ENCODE results near the gene PKLR.

Gene PKLR

DNA sequence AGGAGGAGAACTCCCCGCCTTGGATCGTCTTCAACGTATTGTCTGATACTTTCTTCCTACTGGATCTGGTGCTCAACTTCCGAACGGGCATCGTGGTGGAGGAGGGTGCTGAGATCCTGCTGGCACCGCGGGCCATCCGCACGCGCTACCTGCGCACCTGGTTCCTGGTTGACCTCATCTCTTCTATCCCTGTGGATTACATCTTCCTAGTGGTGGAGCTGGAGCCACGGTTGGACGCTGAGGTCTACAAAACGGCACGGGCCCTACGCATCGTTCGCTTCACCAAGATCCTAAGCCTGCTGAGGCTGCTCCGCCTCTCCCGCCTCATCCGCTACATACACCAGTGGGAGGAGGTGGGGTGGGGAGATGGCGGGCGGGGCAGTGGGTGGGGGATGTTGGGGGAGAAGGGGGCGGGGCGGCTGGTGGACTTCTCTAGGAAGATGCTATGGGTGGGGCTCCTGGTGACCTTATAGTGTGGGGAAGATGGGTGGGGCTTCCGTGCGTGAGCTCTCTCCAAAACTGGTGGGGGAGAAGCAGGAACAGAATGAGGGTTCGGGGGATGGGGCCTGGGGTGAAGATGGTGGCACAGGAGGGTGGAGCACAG is 18.6 kb downstream of the PKLR start:
- Mint-ChIP-seq H3K4me1 (peaks cover 7% of the 10 kb centered on the region), H3K27ac (no peak overlapping the region), H3K9me3 (no peaks in the 10 kb centered on the region), H3K4me3 (no peak overlapping the region), H3K27me3 (no peaks in the 10 kb centered on the region), H3K36me3 (ENCODE audit: low read depth) (no peaks in the 10 kb centered on the region)
- DNase-seq (no peak), ATAC-seq (no peak)

DNA sequence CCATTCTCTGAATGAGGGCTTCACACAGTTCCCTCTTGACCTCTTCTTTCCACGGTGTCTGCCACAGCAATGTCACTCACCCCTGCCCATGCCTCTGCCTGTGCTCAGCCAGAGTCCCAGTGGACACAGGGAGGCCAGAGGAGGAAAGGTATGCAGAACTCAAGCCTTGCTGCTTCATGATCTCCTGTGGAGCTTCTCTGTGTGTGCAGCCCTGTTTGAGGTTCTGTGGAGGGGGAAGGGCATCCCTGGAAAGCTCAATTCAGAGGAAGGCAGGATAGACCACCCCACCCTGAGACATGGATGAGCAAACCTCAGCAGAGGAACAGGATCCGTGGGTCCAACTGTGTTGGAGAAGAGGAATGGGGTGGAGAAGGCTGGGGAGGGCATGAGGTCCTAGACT is 22.0 kb downstream of the PKLR start:
- no peak for ATAC-seq

DNA sequence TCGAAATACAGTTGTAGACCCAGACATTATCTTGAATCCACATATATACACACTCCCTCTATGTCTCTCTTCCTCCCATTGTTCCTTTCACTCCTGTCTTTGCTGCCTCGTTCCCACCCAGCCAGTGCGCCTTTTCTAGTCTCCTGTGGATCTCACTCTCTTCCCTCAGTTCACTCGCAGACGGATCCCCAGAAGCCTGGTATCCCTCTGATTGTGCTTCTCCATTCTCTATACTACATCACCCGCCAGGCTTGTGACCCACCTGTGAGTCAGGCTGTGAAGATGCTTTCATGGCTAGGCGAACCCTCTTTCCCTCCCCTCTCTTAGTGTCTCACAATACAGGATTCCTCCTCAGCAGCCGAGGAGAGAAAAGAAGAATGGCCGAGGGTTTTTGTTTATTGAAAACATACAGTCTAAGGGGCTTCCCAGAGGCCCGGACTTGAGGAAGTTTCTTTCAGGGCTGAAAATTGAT is 22.5 kb downstream of the PKLR start:
- Mint-ChIP-seq H3K27me3 (no peaks in the 10 kb centered on the region), H3K4me1 (peaks cover 25% of the 10 kb centered on the region), H3K36me3 (ENCODE audit: low read depth) (no peaks in the 10 kb centered on the region), H3K9me3 (no peaks in the 10 kb centered on the region), H3K4me3 (peak overlapping the region; percentile 74), H3K27ac (no peak overlapping the region)
- DNase-seq, result no peak
- no peak for ATAC-seq

More for the DNA sequence above, 22.0 kb downstream of the PKLR start:
- Mint-ChIP-seq H3K27ac (no peak overlapping the region), H3K36me3 (ENCODE audit: low read depth) (no peaks in the 10 kb centered on the region), H3K27me3 (no peaks in the 10 kb centered on the region), H3K4me1 (peaks cover 23% of the 10 kb centered on the region), H3K4me3 (no peak overlapping the region), H3K9me3 (no peaks in the 10 kb centered on the region)
- no peak for DNase-seq

DNA sequence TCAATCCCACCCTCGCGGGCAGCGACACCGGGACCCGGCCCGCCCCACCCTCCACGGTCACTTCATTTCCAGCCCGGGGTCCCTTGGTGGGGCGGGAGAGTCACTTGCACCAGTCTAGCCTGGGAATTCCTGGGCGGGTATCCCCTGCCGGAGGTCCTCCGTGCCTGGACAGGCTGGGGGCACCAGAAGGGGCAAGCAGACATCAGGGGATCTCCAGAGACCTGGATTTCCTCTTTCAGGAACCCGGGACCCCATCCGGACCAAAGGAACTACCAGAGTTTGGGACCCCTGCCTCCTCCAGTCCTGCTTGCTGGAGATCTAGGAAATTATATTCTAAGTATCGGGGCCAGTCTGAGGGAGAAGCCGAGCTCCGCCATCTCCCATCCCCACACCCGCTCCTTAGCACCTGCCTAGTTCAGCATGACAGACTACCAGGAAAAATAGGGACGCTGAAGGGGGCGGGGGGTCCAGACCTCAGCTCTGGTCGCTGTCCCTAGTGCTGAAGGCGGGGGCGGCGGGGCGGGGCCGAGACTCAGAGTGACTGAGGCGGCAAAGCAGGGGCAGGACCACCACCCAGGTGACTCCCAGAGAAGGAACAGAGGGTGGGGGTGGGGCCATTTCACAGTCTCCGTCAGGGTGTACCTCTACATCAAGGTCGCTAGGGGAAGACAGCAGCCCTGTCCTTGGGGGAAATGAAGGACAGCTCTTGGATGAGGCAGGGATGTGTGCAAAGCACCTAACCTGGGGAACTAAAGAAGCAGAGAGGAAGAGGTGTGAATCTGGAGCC is 23.1 kb downstream of the PKLR start:
- H3K4me3 Mint-ChIP-seq, result peak overlapping the region; percentile 74
- H3K4me1 Mint-ChIP-seq, result peaks cover 28% of the 10 kb centered on the region
- no peaks in the 10 kb centered on the region for H3K27me3 Mint-ChIP-seq
- no peaks in the 10 kb centered on the region for H3K9me3 Mint-ChIP-seq
- H3K27ac Mint-ChIP-seq, result no peak overlapping the region
- DNase-seq, result peak; percentile 80
- H3K36me3 Mint-ChIP-seq (ENCODE audit: low read depth), result no peaks in the 10 kb centered on the region
- peak; percentile 33 for ATAC-seq

DNA sequence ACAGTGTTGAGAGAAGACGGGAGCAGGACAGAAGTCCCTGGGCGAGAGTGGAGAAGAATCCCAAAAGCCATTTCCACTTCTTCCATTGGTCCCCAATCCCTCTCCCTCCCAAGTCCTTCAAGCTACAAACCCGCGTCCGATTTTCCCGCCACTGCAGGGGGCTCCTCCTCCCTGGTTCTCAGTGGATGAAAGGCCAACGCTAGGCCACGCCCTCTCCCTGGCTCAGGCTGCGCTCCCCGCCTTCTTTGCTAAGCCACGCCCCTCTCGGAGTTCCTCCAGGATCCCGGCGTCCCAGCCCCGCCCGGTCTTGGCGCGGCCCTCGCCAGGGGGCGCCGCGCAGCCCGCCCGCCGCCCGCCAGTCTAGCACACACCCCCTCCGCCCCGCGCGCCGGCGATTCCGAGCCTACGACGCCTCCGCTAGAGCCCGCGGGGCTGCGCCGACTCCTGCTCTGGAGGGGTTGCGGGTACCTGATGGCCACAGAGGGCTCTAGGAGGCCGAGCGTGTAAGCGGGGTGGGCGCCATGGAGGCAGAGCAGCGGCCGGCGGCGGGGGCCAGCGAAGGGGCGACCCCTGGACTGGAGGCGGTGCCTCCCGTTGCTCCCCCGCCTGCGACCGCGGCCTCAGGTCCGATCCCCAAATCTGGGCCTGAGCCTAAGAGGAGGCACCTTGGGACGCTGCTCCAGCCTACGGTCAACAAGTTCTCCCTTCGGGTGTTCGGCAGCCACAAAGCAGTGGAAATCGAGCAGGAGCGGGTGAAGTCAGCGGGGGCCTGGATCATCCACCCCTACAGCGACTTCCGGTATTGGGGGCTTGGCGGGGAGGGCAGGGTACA is 24.0 kb downstream of the PKLR start, which contains the start of gene HCN3:
Gene HCN3, plus strand, starts transcription at position 394 of the 832 bp plus-strand sequence. Its CDS starts 128 bp downstream, at position 522.
- H3K36me3 Mint-ChIP-seq (ENCODE audit: low read depth), result peaks cover 6% of the 10 kb centered on the region
- ATAC-seq (peak; percentile 67), DNase-seq (peak; percentile 98)
- peaks cover 34% of the 10 kb centered on the region for H3K4me1 Mint-ChIP-seq
- H3K27me3 Mint-ChIP-seq, result no peaks in the 10 kb centered on the region
- H3K4me3 Mint-ChIP-seq, result peak within 1 kb of the TSS; percentile 74
- H3K27ac Mint-ChIP-seq, result peak within 1 kb of the TSS; percentile 75
- H3K9me3 Mint-ChIP-seq, result no peaks in the 10 kb centered on the region

GRCh38 chr1:155273343-155274245 is 27.6 kb downstream of the PKLR start, which contains the start of gene CLK2:
Gene CLK2 (minus strand): TSS chr1:155273504. CDS start chr1:155270977, 2,527 bp downstream.
- peak; percentile 91 for ATAC-seq
- Mint-ChIP-seq H3K27me3 (no peaks in the 10 kb centered on the region), H3K4me3 (peak within 1 kb of the TSS; percentile 97), H3K4me1 (peaks cover 44% of the 10 kb centered on the region), H3K36me3 (ENCODE audit: low read depth) (peaks cover 36% of the 10 kb centered on the region), H3K9me3 (no peaks in the 10 kb centered on the region), H3K27ac (peak within 1 kb of the TSS; percentile 92)
- peak; percentile 99 for DNase-seq

DNA sequence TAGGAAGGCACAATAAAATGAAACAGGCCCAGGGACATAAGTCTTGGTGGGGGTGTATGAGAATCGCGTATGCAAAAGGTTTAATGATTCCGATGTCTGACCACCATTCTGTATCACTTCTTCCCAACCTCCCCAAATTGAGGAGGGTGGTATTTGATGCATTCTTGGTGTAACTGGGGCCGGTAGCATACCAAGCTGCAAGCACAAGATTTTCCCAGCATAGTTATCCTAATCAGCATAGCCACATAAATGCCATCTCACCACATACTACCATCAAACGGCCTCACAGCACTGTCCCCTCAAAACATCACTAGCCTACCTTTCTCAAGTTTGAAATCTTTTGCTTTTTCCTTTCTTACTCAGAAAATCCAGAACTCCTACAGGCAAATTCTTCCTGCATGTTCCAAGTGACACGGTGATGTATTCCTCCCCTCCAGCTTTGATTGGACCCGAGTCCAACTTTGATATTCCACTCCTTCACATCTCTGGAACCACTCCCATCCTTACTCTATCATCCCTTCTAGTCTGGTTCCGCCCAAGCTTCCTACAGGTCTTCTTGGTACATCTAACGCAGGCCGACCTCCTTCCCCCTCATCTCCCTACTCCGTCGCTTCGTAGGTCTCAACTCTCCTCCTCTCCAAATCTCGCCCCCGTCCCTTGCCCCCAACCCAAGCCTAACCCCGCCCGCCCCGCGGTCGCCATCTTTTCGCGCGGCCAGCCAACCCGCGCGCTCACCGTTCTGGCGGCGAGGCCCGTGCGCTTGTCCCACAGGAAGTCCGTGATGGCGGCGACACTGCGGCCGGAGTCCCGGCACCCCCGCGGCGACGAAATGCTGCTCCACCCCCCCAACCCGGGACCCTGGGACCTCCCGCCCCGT is 28.5 kb downstream of the PKLR start:
- peak; percentile 27 for ATAC-seq
- Mint-ChIP-seq H3K36me3 (ENCODE audit: low read depth) (peaks cover 43% of the 10 kb centered on the region), H3K4me1 (peaks cover 43% of the 10 kb centered on the region), H3K9me3 (no peaks in the 10 kb centered on the region), H3K4me3 (peak overlapping the region; percentile 97), H3K27ac (peak overlapping the region; percentile 92), H3K27me3 (no peaks in the 10 kb centered on the region)
- no peak for DNase-seq

- Mint-ChIP-seq H3K4me1 (peaks cover 27% of the 10 kb centered on the region), H3K27ac (no peak overlapping the region), H3K9me3 (no peaks in the 10 kb centered on the region), H3K4me3 (no peak overlapping the region), H3K36me3 (ENCODE audit: low read depth) (peaks cover 63% of the 10 kb centered on the region), H3K27me3 (no peaks in the 10 kb centered on the region)
- ATAC-seq (no peak), DNase-seq (no peak)
Observed at GRCh38 chr1:155269381-155269780, 31.9 kb downstream of the PKLR start.

DNA sequence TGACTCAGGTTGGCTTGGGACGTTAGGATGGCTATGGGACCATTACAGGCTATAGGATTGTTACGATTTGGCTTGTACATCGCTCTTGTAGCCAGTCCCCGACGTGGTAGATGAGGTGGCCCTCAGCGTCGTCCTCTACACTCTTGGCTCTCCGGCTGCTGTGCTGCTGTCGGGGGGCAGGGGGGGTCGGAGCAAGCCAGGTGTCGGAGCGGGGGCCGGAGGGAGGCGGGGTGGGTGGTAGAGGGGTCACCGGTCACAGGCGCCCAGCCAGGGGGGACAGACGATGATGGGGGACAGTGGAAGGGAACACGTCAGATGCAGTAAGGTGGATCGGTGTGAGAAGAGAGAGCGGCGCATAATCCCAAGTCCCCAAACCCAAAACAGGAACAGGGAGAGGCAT is 32.6 kb downstream of the PKLR start:
- H3K9me3 Mint-ChIP-seq, result no peaks in the 10 kb centered on the region
- ATAC-seq (no peak), DNase-seq (no peak)
- peaks cover 24% of the 10 kb centered on the region for H3K4me1 Mint-ChIP-seq
- H3K4me3 Mint-ChIP-seq, result no peak overlapping the region
- peaks cover 69% of the 10 kb centered on the region for H3K36me3 Mint-ChIP-seq (ENCODE audit: low read depth)
- H3K27me3 Mint-ChIP-seq, result no peaks in the 10 kb centered on the region
- no peak overlapping the region for H3K27ac Mint-ChIP-seq

- DNase-seq (no peak), ATAC-seq (no peak)
- Mint-ChIP-seq H3K27ac (no peak overlapping the region), H3K27me3 (no peaks in the 10 kb centered on the region), H3K4me1 (peaks cover 24% of the 10 kb centered on the region), H3K36me3 (ENCODE audit: low read depth) (peaks cover 74% of the 10 kb centered on the region), H3K9me3 (no peaks in the 10 kb centered on the region), H3K4me3 (no peak overlapping the region)
Observed at GRCh38 chr1:155267373-155267772, 33.9 kb downstream of the PKLR start.

- no peak for DNase-seq
- H3K27me3 Mint-ChIP-seq, result no peaks in the 10 kb centered on the region
- peaks cover 72% of the 10 kb centered on the region for H3K36me3 Mint-ChIP-seq (ENCODE audit: low read depth)
- H3K4me3 Mint-ChIP-seq, result no peak overlapping the region
- no peak for ATAC-seq
- peaks cover 25% of the 10 kb centered on the region for H3K4me1 Mint-ChIP-seq
- H3K27ac Mint-ChIP-seq, result no peak overlapping the region
- no peaks in the 10 kb centered on the region for H3K9me3 Mint-ChIP-seq
Observed at GRCh38 chr1:155266553-155266952, 34.7 kb downstream of the PKLR start.

DNA sequence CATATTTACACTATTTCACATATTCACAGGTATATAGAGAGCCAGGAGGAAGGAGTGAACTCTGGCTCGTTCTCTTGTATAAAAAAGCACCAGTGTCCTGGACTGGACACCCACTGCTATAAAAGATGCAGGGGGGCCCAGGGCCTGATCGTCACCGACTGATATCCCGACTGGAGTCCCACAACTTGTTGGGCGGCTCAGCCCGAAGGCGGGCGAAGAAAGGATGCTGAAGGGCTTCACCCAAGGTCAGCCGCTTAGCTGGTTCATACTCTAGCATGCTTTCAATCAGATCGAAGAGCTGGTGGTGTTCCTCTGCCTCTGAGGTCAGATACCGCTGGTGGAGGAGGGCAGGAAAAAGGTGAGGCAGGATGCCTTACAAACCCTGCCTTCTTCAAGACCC is 38.2 kb downstream of the PKLR start:
- no peaks in the 10 kb centered on the region for H3K9me3 Mint-ChIP-seq
- ATAC-seq, result no peak
- H3K27me3 Mint-ChIP-seq, result no peaks in the 10 kb centered on the region
- peaks cover 32% of the 10 kb centered on the region for H3K4me1 Mint-ChIP-seq
- DNase-seq, result no peak
- H3K27ac Mint-ChIP-seq, result peak overlapping the region; percentile 96
- peaks cover 62% of the 10 kb centered on the region for H3K36me3 Mint-ChIP-seq (ENCODE audit: low read depth)
- H3K4me3 Mint-ChIP-seq, result peak overlapping the region; percentile 97

All from activated naive CD8-positive, alpha-beta T cell treated with anti-CD3 and anti-CD28 coated beads, Interleukin-2, amount 50 U/mL, for 24 hours (primary cell).